Measurements from ENCODE around the gene TMEM232.
"Not testable (repeated sequence)": the region's sequence is repeated elsewhere in the genome, so short reads cannot be mapped to it uniquely, and the experiment has no call there.

TMEM232 gene

DNA sequence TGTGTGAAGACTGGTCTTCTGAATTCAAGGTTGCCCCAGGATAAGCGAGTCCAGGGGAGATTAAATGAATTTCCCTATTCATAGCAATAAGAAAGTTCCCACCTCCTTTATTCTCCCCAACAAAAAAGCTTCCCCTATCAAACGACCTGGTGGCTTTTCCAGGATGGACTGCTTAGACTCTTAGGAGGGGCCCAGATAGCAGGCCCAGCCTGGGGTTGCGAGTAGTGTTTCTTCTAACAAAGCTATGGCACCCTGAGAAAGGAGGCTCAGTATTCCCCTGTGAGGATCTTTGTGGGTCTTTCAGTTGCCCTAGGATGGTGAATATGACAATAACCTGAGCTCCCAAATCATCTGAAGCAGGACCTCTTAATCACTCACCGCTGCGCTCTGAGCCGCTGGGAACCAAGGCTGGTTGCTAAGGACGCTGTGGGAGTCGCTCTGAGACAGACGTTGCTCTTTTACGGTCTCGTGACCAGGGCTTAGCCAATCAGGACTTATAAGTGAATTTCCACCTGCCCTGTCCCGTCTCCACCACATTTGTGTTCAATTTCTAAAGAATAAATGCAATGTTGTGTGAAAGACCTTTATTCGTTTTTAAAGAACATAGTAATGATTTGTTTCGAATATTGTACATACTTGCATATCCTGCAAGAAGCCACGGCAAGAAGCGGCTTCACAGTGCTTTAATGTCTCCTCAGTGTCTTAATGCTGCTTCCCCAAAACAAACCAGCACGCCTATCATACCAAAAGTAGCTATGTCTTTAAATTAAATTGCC is at the start of gene TMEM232:
Gene TMEM232 (minus strand): TSS at position 423 of the 776 bp plus-strand sequence. CDS start 59,319 bp downstream, outside the sequence.
- peak; percentile 81 for DNase-seq

DNA sequence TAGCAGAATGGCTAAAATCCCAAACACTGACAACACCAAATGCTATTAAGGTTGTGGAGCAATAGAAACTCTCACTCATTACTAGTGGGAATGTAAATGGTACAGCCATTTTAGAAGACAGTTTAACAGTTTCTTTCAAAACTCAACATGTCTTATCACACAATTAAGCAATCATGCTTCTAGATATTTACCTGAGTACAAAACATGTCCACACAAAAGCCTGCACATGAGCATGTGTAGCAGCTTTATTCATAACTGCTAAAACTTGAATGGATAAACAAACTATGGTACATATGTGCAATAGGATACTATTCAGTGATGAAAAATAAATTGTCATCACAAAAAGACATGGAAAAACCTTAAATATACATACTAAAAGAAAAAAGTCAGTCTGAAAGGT is 43.8 kb upstream of the TMEM232 start:
- no peak for DNase-seq

DNA sequence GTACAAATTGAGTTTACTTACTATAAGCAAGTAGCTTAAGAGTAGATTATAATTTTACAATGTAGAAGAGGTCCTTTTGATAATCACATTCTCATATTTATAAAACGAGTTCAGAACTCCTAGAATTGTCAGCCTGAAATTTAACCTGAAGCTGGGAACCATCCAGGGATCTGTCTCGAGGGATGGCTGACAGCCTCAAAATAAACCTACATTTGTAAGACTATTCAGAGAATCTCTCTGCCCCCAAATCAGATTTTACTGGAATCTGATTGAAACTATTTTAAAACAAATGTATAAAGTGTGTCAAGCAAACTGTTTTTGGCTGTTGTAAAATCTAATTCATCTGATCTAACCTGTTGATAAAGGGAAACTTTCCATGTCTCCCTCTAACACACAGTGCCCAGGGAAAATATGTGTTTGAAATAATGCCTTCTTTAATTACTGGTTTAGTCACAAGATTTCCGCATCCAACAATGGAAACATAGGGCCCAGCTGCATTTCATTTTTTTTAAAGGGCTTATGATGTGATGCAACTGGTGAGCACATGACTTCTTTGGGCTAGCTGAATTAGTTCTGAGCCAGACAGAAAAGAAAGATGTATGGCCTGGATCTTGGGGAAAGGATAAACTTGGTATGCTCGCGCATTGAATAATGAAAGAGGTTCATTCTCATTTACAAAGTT is 42.7 kb upstream of the TMEM232 start:
- DNase-seq: no peak

DNA sequence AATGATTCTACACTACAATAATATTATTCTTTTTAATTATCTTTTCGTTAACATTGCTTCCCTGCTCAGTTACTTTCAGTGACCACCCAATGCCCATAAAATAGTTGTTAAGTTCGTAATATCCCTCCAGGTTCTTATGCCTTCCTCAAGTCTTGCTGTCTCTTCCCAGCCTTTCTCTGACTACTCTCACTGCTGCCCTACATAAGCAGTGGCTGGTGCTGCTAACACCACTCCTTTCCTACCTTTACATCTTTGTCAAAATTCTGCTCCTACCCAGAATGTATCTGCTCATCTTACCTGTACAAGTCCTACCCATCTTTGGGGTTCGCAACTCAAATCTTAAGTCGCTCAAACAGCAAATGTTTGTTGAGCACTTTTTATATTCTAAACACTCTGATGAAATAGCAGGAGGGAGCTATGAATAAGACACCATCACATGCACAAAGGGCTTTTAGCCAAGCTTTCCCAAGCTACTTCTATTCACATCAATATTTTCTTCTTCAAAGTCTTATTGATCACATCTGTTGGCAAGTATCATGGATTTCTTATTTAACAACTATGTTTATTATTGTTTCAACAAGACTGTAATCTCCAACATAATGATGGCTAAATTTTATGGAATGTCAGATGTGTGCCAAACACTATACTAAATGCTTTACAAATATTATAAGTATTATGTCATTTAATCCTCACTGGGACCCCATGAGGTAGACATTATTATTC is 41.8 kb upstream of the TMEM232 start:
- DNase-seq: no peak

- DNase-seq: no peak
Observed at GRCh38 chr5:110760158-110760557, 33.7 kb upstream of the TMEM232 start.

GRCh38 chr5:110757118-110757729 is 30.8 kb upstream of the TMEM232 start:
- peak; percentile 21 for DNase-seq

GRCh38 chr5:110754181-110754580 is 27.7 kb upstream of the TMEM232 start:
- DNase-seq: no peak

- DNase-seq: no peak
Observed at GRCh38 chr5:110753600-110753999, 27.1 kb upstream of the TMEM232 start.

- no peak for DNase-seq
Observed at GRCh38 chr5:110752953-110753352, 26.5 kb upstream of the TMEM232 start.

DNA sequence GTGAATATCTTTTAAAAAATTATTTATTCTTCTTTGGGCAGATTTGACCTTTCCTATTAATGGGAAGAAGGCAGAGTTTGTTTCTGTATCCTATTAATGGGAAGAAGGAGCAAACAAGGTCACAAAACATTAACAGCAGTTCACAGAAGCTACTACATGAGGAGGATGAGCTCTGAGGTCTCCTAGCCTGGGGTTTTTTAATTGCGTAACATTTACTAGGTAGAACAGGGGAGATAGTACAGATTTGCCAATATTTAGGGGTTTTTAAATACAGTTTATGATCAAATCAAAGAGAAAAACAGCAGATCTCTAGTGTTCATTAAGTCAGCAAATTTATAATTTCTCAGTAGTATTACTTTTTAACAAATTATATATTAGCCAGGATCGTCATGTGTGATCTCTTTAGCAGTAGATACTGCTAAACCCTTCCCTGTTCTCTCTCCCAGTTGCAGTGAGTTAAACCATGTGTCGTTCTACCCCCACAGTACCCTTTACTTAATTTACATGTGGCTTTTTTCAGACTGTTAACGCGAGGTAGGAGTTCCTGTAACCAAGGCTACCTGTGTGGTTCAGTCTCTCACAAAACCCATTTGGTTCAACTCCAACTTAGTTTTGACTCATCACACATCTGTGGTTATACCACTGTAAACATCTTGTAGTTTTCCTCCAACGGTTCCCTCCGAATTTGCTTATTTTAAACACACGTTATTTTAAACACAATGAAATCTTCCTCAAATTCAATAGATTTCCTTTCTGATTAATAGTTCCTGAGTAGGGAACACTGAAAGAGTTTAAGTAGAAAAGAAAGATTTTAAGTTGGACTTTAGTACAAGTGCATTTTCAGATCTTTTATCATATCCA is 25.7 kb upstream of the TMEM232 start:
- no peak for DNase-seq

DNA sequence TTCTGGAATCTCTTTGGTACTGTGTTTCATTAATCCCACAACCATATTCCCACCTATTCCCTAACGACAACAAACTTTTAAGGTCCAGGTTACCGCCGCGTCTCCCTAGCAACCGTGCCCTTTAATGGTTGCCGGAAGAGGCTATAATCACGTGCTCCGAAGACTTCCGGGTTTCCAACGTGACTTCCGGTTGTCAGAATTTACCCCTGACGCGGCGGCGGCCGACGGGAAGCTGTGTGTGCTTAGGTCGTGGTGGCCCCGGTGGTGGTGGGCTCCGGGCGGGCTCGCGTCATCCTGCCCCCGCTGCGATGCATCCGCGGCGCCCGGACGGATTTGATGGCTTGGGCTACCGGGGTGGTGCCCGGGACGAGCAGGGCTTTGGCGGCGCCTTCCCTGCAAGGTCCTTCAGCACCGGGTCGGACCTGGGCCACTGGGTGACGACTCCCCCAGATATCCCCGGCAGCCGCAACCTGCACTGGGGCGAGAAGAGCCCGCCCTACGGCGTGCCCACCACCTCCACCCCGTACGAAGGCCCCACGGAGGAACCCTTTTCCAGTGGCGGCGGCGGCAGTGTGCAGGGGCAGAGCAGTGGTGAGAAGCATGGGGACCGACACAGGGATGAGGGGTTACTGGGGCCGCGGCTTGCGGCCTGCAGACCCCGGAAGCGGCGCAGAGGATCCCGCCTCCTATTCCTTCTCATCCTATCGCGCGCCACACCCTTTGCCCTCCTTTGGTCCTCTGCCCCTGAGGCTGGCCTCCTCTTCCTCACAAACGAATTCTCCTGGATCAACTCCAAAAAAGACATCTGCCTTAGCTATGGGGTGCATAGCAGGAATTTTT is 12.6 kb upstream of the TMEM232 start, which contains the start of gene SLC25A46:
Gene SLC25A46 (plus strand): TSS at position 196 of the 840 bp plus-strand sequence. CDS start 113 bp downstream, at position 309.
- peak; percentile 84 for DNase-seq

DNA sequence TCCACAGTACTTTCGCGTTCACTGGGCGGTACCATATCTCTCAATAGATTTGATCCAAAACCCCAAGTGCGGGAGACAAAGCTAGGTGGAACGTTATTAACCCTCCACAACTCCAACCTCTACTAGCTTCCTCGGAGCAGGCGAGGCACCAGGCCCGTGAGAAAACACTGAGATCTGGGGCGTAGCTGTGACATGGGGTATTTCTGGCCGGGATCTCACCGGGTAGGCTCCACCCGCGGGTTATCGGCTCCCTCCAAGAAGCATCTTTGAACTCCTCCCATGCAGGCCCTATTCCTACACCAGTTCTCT is 12.0 kb upstream of the TMEM232 start:
- DNase-seq: no peak

GRCh38 chr5:110736753-110737152 is 10.3 kb upstream of the TMEM232 start:
- no peak for DNase-seq

GRCh38 chr5:110735556-110735955 is 9.1 kb upstream of the TMEM232 start:
- no peak for DNase-seq

DNA sequence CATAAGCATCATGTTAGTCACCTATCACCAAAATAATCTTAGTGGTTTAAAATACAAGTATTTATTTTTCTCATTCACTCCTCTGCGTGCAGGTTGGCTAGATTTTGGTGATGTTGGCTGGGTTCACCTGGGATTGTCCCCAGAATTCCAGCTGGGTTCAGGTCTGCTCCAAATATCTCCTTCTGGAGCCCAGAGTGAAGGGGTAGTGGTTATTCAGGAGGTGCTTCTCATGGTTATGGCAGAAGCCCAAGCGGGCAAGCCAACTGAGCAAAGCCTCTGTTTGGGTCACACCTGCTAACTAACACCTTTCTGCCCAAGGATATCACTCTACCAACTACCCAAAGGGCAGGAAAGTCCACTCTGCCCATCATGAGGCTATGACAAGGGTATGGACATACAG is 7.6 kb upstream of the TMEM232 start:
- no peak for DNase-seq

DNA sequence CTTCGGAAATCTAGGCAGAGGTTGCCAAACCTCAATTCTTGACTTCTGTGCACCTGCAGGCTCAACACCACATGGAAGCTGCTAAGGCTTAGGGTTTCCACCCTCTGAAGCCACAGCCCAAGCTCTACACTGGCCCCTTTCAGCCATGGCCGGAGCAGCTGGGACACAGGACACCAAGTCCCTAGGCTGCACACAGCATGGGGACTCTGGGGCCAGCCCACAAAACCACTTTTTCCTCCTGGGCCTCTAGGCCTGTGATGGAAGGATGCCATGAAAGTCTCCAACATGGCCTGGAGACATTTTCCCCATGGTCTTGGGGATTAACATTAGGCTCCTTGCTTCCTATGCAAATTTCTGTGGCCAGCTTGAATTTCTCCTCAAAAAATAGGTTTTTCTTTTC is 5.0 kb upstream of the TMEM232 start:
- DNase-seq: not testable (repeated sequence)

- no peak for DNase-seq
Observed at GRCh38 chr5:110727025-110727314, 499 bp upstream of the TMEM232 start.

GRCh38 chr5:110718311-110718710 is 8.2 kb downstream of the TMEM232 start:
- no peak for DNase-seq

GRCh38 chr5:110716247-110717245 is 9.9 kb downstream of the TMEM232 start:
- no peak for DNase-seq

DNA sequence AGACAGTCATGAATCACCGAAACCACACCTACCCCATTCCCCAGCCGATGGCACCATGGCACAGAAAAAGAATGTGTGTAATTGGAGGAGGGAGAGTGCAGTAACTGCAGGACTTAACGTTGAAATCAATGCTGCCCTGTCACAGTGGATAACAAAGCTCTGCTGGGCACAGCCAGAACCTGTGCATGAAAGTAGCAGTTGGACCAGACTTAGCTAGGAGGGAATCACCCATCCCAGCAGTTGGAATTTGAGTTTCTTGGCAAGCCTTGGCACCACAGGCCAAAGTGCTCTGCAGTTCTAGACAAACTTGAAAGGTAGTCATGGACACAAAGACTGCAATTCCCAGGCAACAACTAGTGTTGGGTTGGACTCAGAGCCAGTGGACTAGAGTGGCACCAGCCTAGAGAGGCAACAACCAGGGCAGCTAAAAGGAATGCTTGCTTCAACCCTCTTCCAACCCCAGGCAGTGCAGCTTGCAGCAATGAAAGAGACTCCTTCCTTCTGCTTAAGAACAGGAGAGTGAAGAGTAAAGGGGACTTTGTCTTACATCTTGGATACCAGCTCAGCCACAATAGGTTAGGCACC is 19.1 kb downstream of the TMEM232 start:
- DNase-seq: no peak
